NCI-H1105 treated with DMSO at 0.1 percent for 48 hours (cell line): Measurements from ENCODE around the gene ZC3H12C.

Source experiments
- DNase-seq: peaks from one replicate; lab custom pipeline; 2025; lab: John Stamatoyannopoulos, UW

ZC3H12C gene

GRCh38 chr11:110152199-110152598 lies 59.0 kb downstream of the ZC3H12C start:
- no peak for DNase-seq

GRCh38 chr11:110153474-110153873 lies 60.3 kb downstream of the ZC3H12C start:
- DNase-seq = no peak

GRCh38 chr11:110156503-110156902 lies 63.3 kb downstream of the ZC3H12C start:
- DNase-seq = no peak

- DNase-seq = no peak
Observed at GRCh38 chr11:110158317-110159200, 65.4 kb downstream of the ZC3H12C start.

DNA sequence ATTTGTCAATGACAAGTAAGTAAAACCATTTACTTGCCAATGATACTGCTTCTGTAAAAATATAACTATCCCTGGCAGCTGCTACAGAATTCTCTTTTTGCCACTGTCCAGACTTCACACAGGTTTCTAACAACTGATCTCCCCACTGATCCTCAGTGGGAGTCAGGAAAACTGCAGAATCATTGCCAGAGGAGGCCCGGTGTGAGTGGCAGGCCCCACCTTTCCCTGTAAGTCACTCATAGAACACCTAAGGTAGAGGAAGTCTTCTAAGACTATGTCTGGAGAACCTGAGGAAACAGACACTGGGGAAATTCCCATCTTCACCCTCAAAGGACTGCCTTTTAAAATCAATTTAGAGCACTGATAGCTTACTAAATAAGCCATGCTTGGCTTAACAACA lies 66.3 kb downstream of the ZC3H12C start:
- DNase-seq = no peak

GRCh38 chr11:110160016-110160415 lies 66.8 kb downstream of the ZC3H12C start:
- DNase-seq = no peak

- DNase-seq = no peak
Observed at GRCh38 chr11:110160437-110160836, 67.2 kb downstream of the ZC3H12C start.

- no peak for DNase-seq
Observed at GRCh38 chr11:110161061-110161460, 67.9 kb downstream of the ZC3H12C start.

DNA sequence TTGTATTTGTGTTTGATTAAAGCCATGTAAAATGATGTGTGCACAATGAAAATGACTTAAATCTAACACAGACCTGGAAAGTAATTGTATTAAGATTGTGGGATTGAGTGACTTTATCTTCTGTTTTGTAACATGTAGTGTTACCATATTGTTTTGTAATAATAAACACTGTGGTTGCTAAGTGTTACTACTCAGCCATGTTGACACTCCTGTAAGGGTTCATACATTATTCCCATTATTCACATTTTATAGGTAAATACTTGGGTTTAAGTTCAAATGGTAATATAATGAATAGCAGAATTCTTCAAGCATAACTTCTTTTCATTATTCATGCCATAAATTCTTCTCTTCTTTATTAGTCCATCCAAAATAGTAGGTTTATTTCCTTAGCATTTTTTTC lies 69.0 kb downstream of the ZC3H12C start:
- DNase-seq = no peak

DNA sequence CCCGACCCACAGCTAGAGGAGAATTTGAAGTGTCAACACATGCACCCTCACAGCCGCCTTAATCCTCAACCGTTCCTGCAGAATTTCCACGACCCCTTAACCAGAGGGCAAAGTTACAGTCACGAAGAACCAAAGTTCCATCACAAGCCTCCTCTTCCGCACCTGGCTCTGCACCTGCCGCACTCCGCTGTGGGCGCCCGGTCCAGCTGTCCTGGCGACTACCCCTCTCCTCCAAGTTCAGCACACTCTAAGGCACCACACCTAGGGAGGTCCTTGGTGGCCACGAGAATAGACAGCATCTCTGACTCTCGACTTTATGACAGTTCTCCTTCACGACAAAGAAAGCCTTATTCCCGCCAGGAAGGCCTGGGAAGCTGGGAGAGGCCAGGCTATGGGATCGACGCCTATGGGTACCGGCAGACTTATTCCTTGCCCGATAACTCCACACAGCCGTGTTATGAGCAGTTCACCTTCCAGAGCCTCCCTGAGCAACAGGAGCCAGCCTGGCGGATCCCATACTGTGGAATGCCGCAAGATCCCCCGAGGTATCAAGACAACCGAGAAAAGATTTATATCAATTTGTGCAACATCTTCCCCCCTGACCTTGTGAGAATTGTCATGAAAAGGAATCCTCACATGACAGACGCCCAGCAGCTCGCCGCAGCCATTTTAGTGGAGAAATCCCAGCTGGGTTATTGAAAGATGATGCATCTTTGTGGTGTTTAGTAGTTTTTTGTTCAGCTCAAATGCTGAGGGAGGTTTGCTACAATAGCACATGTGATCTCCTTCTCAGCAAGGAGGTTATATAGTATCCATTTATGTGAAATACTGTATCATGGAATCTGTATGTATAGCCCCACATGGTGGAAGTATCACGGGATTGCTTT lies 72.1 kb downstream of the ZC3H12C start:
- DNase-seq = no peak

- no peak for DNase-seq
Observed at GRCh38 chr11:110168033-110168803, 75.0 kb downstream of the ZC3H12C start.

DNA sequence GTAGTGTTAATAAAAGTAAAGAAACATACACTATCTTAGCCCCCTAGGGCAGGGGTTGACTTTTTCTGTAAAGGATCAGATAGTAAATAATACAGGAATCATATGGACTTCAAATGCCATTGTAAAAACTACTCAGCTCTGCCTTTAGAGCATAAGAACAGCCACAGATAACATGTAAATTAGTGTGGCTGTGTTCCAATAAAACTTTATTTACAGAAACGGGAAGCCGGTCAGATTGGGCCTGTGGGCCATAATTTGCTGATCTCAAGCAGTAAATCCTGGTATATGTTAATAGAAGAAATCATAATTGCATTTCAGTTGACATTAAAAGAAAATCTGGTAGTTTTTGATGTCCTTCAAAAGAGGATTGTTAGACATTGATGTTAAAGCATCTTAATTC lies 76.5 kb downstream of the ZC3H12C start:
- no peak for DNase-seq

GRCh38 chr11:110172468-110173065 lies 79.4 kb downstream of the ZC3H12C start:
- DNase-seq = no peak

- no peak for DNase-seq
Observed at GRCh38 chr11:110173811-110174644, 80.8 kb downstream of the ZC3H12C start.

DNA sequence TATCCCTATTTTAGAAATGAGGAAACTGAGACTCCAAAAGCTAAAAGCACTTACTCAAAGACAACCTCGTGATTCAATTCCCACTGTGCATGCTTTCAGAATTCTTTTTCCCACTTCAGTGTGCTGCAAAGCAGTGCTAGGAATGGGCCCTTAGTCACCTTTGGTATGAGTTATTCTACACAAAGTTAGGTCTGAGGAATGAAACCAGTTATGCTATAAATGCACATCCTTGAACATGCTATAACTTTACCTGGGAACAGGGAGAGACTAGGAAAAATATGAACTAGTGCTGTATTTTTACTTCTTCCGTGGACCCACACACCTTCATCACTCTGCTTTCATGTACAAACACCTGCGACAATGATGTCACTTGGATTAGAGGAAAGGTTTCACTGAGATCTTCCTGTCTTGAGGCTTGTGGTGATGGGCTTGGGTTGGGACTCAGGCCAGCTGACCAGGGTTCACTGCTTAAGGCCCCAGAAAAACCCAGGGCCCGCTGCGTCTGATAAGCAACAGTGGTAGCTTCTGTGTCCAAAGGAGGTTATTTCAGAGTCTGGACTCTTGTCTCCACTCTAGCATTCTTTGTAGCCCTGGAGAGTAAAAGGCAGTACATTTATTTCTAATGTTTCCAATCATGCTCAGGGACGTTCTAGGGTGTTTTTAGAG lies 81.6 kb downstream of the ZC3H12C start:
- DNase-seq = no peak

GRCh38 chr11:110176366-110177085 lies 83.3 kb downstream of the ZC3H12C start:
- DNase-seq = no peak

DNA sequence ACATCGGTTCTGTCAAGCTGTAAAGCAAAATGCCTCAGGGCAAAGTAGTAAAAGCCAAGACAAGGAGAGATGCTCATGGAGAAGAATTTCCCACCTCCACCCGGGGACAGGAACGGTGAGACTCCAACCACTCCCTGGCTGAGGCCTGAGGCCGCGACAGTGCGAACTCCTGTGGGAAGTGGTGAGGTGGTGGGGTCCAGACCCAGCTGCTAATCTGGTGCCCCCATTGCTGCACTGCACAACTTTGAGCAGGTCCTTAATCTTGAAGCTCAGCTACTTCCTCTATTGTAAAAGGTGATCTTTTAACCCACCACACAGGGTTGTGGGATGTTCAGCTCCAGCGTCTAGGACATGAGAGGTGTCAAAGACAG lies 83.9 kb downstream of the ZC3H12C start:
- no peak for DNase-seq

DNA sequence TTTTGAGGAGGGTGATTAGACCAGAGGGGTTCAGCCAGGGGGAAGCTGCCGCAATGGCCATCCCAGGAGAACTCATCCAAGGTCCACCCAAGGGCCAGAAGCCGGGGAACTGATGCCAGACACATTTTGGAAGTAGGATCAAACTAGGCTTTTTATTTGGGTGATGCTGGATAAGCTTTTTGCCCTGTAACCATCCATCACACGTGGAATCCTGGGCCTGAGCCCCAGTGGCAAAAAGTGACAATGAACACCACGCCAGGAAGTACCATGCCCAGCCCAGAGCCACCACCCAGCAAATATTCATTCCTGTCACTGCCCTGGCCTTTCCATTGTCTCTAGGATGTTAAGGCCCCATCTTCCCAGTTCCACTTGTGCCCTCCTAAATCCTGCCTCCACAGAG lies 85.9 kb downstream of the ZC3H12C start:
- DNase-seq = no peak

GRCh38 chr11:110182886-110183285 lies 89.7 kb downstream of the ZC3H12C start:
- DNase-seq = no peak

- DNase-seq = no peak
Observed at GRCh38 chr11:110184456-110184855, 91.3 kb downstream of the ZC3H12C start.
